ENCODE results near the gene CELA2A. TPM values are rescaled to one million over a fixed set of nuclear protein-coding genes. Genes with fewer than 3 reads are reported as not detected.

CELA2A gene
- total and polyA plus RNA-seq, 4 donors, result 0.11 to 1.5 (median 0.20) TPM; not detected in 1

- peaks cover 0 to 21% (median 2%) of the 10 kb centered on the region in 5 donors for H3K4me1 ChIP-seq (ENCODE audit: control insufficient read depth in 5 of 5, insufficient read depth in 5 of 5, low read length in 5 of 5)
- ATAC-seq (ENCODE audit: insufficient read depth, low FRiP score) (no peak), DNase-seq (peak in 2 of 3 donors; percentile 84 to 91)
- TF ChIP-seq CTCF (IDR thresholded peaks at IDR 0.05; ENCODE audit: control extremely low read depth, extremely low read depth), result no peak
- H3K4me3 ChIP-seq, result no peak within 1 kb of the TSS
- H3K27ac ChIP-seq (ENCODE audit: low read depth in 1 of 2, low read length in 1 of 2), result no peak within 1 kb of the TSS
- WGBS, 2 donors, result 83 to 89% methylated on average over 5 of the region's 5 CpGs
- no peak within 1 kb of the TSS for H3K9ac ChIP-seq (ENCODE audit: insufficient read depth in 1 of 2, low read length in 2 of 2)
- no peaks in the 10 kb centered on the region for H3K27me3 ChIP-seq (ENCODE audit: control insufficient read depth in 3 of 3, insufficient read depth in 3 of 3, low read length in 2 of 3)
- H3K36me3 ChIP-seq (ENCODE audit: control insufficient read depth in 4 of 4, insufficient read depth in 4 of 4, low read length in 4 of 4), result no peaks in the 10 kb centered on the region
- H3K9me3 ChIP-seq (ENCODE audit: control insufficient read depth in 4 of 4, insufficient read depth in 3 of 4, low read length in 3 of 4), result no peaks in the 10 kb centered on the region
These were observed 19.3 kb downstream of the CELA2A start, which contains the start of gene CELA2B for GRCh38 chr1:15475752-15476314. TSS of gene CELA2B (plus strand) at chr1:15476104. CDS start at chr1:15476126, 22 bp downstream.

- no peak for ATAC-seq (ENCODE audit: insufficient read depth, low FRiP score)
These were observed 20.4 kb downstream of the CELA2A start for GRCh38 chr1:15476927-15477326.

GRCh38 chr1:15477646-15478212 lies 21.2 kb downstream of the CELA2A start:
- H3K36me3 ChIP-seq (ENCODE audit: control insufficient read depth in 4 of 4, insufficient read depth in 4 of 4, low read length in 4 of 4), result no peaks in the 10 kb centered on the region
- H3K9ac ChIP-seq (ENCODE audit: insufficient read depth in 1 of 2, low read length in 2 of 2), result no peak overlapping the region
- no peak for ATAC-seq (ENCODE audit: insufficient read depth, low FRiP score)
- H3K27me3 ChIP-seq (ENCODE audit: control insufficient read depth in 3 of 3, insufficient read depth in 3 of 3, low read length in 2 of 3), result no peaks in the 10 kb centered on the region
- DNase-seq, result peak; percentile 41 to 91 (median 74)
- 86 to 89% methylated on average over 5 of the region's 5 CpGs for WGBS, 2 donors
- H3K4me3 ChIP-seq, result no peak overlapping the region
- no peaks in the 10 kb centered on the region for H3K9me3 ChIP-seq (ENCODE audit: control insufficient read depth in 4 of 4, insufficient read depth in 3 of 4, low read length in 3 of 4)
- no peak overlapping the region for H3K27ac ChIP-seq (ENCODE audit: low read depth in 1 of 2, low read length in 1 of 2)
- TF ChIP-seq CTCF (IDR thresholded peaks at IDR 0.05; ENCODE audit: control extremely low read depth, extremely low read depth), result no peak
- H3K4me1 ChIP-seq (ENCODE audit: control insufficient read depth in 5 of 5, insufficient read depth in 5 of 5, low read length in 5 of 5), result peaks cover 0 to 21% (median 2%) of the 10 kb centered on the region in 5 donors

More at GRCh38 chr1:15476927-15477326, 20.4 kb downstream of the CELA2A start:
- no peak overlapping the region for H3K9ac ChIP-seq (ENCODE audit: insufficient read depth in 1 of 2, low read length in 2 of 2)
- peak in 2 of 3 donors; percentile 39 to 41 for DNase-seq
- 90 to 93% methylated on average over 3 of the region's 3 CpGs for WGBS, 2 donors
- no peaks in the 10 kb centered on the region for H3K9me3 ChIP-seq (ENCODE audit: control insufficient read depth in 4 of 4, insufficient read depth in 3 of 4, low read length in 3 of 4)
- no peaks in the 10 kb centered on the region for H3K27me3 ChIP-seq (ENCODE audit: control insufficient read depth in 3 of 3, insufficient read depth in 3 of 3, low read length in 2 of 3)
- H3K36me3 ChIP-seq (ENCODE audit: control insufficient read depth in 4 of 4, insufficient read depth in 4 of 4, low read length in 4 of 4), result no peaks in the 10 kb centered on the region
- H3K4me3 ChIP-seq, result no peak overlapping the region
- no peak overlapping the region for H3K27ac ChIP-seq (ENCODE audit: low read depth in 1 of 2, low read length in 1 of 2)
- TF ChIP-seq CTCF (IDR thresholded peaks at IDR 0.05; ENCODE audit: control extremely low read depth, extremely low read depth), result no peak
- H3K4me1 ChIP-seq (ENCODE audit: control insufficient read depth in 5 of 5, insufficient read depth in 5 of 5, low read length in 5 of 5), result peaks cover 0 to 21% (median 2%) of the 10 kb centered on the region in 5 donors
